Upper lobe of right lung (tissue), 1 donor: ENCODE results near the gene PSENEN. TPM values are rescaled to one million over a fixed set of nuclear protein-coding genes. Genes with fewer than 3 reads are reported as not detected.

Experiments used
- ATAC-seq: fragments of 200-7000 bp; cut with Tn5 transposase; one replicate; pipeline ENCODE4 v1.9.1; 2020; ENCODE audit warnings: mild to moderate bottlenecking, moderate library complexity
- DNase-seq: peaks from one replicate; pipeline ENCODE4 v3.0.0-alpha.2; 2020
- H3K27ac ChIP-seq: fragments of 200-600 bp; one replicate; pipeline ENCODE4 v1.8.0; 2022
- H3K27me3 ChIP-seq: fragments of 200-600 bp; one replicate; pipeline ENCODE4 v1.8.0; 2022; ENCODE audit warnings: mild to moderate bottlenecking
- H3K36me3 ChIP-seq: fragments of 200-600 bp; one replicate; pipeline ENCODE4 v1.8.0; 2022
- H3K4me1 ChIP-seq: fragments of 200-600 bp; one replicate; pipeline ENCODE4 v1.8.0; 2022
- H3K4me3 ChIP-seq: fragments of 200-600 bp; one replicate; pipeline ENCODE4 v1.8.0; 2022; ENCODE audit warnings: mild to moderate bottlenecking
- H3K9me3 ChIP-seq: fragments of 200-600 bp; one replicate; pipeline ENCODE4 v1.8.0; 2022
- CTCF ChIP-seq: fragments of 200-600 bp; IDR thresholded peaks from one replicate; pipeline ENCODE4 v1.8.0; 2022; ENCODE audit warnings: antibody characterized with exemption
- intact Hi-C: fragments of 100-400 bp; cut with DNase I; formaldehyde crosslinking; loops from one replicate; pipeline ENCODE4 v1.11.0; 2022
- total RNA-seq: library from RNA; stranded (reverse); fragmentation: NEBNext Ultra II Directional; extraction: Animal tissue kit (Norgen Biotek cat#: 25700); gene quantifications from one replicate; pipeline ENCODE4 v1.2.1, GENCODE V29; 2021
- donor health status: DM: no; HTN: yes; CAD: no; lungs with severe emphysema.

The PSENEN gene
- total RNA-seq, 1 donor from 2014 or later, result 51.0 TPM

GRCh38 chr19:35755131-35755549 lies 9.7 kb downstream of the PSENEN start:
- Histone ChIP-seq H3K4me1 (peaks cover 18% of the 10 kb centered on the region), H3K27ac (peak overlapping the region; percentile 47), H3K36me3 (peaks cover 30% of the 10 kb centered on the region), H3K4me3 (peak overlapping the region; percentile 47), H3K27me3 (no peaks in the 10 kb centered on the region), H3K9me3 (no peaks in the 10 kb centered on the region)
- ATAC-seq, result peak; percentile 0
- TF ChIP-seq CTCF, result no peak
- intact Hi-C loops, result no loop called here
- DNase-seq, result peak; percentile 64

GRCh38 chr19:35755550-35756376 lies 10.3 kb downstream of the PSENEN start:
- Histone ChIP-seq H3K4me1 (peaks cover 18% of the 10 kb centered on the region), H3K4me3 (peak overlapping the region; percentile 47), H3K27me3 (no peaks in the 10 kb centered on the region), H3K36me3 (peaks cover 30% of the 10 kb centered on the region), H3K27ac (peak overlapping the region; percentile 98), H3K9me3 (no peaks in the 10 kb centered on the region)
- intact Hi-C loops, result no loop called here
- no peak for TF ChIP-seq CTCF
- DNase-seq, result peak; percentile 77
- ATAC-seq, result peak; percentile 1

- peak within 1 kb of the TSS; percentile 98 for H3K4me3 ChIP-seq
- intact Hi-C loops, result no loop called here
- H3K4me1 ChIP-seq, result peaks cover 18% of the 10 kb centered on the region
- H3K27me3 ChIP-seq, result no peaks in the 10 kb centered on the region
- no peaks in the 10 kb centered on the region for H3K9me3 ChIP-seq
- H3K27ac ChIP-seq, result peak within 1 kb of the TSS; percentile 98
- DNase-seq, result peak; percentile 69
- TF ChIP-seq CTCF, result no peak
- H3K36me3 ChIP-seq, result peaks cover 28% of the 10 kb centered on the region
- no peak for ATAC-seq
Observed at GRCh38 chr19:35756377-35757230, 11.2 kb downstream of the PSENEN start, which contains the start of gene HSPB6. Gene HSPB6 (minus strand): TSS chr19:35757029. CDS start chr19:35757008, 21 bp downstream.

GRCh38 chr19:35757231-35757748 lies 11.8 kb downstream of the PSENEN start:
- peak overlapping the region; percentile 98 for H3K4me3 ChIP-seq
- peak; percentile 80 for DNase-seq
- peaks cover 28% of the 10 kb centered on the region for H3K36me3 ChIP-seq
- no peak for TF ChIP-seq CTCF
- no peaks in the 10 kb centered on the region for H3K27me3 ChIP-seq
- peak overlapping the region; percentile 98 for H3K27ac ChIP-seq
- intact Hi-C loops, result no loop called here
- H3K4me1 ChIP-seq, result peaks cover 18% of the 10 kb centered on the region
- H3K9me3 ChIP-seq, result no peaks in the 10 kb centered on the region
- ATAC-seq, result peak; percentile 2

- DNase-seq (peak; percentile 99), ATAC-seq (peak; percentile 97)
- Histone ChIP-seq H3K36me3 (peaks cover 28% of the 10 kb centered on the region), H3K27ac (peak within 1 kb of the TSS; percentile 98), H3K9me3 (no peaks in the 10 kb centered on the region), H3K4me1 (peaks cover 18% of the 10 kb centered on the region), H3K4me3 (peak within 1 kb of the TSS; percentile 98), H3K27me3 (no peaks in the 10 kb centered on the region)
- intact Hi-C loops, result no loop called here
- no peak for TF ChIP-seq CTCF
Observed at GRCh38 chr19:35757749-35758608, 12.5 kb downstream of the PSENEN start, which contains the start of gene PROSER3. Gene PROSER3 (plus strand): TSS chr19:35758176. CDS start chr19:35758216, 40 bp downstream.
